Measurements from ENCODE around the gene HTRA2.

The HTRA2 gene

DNA sequence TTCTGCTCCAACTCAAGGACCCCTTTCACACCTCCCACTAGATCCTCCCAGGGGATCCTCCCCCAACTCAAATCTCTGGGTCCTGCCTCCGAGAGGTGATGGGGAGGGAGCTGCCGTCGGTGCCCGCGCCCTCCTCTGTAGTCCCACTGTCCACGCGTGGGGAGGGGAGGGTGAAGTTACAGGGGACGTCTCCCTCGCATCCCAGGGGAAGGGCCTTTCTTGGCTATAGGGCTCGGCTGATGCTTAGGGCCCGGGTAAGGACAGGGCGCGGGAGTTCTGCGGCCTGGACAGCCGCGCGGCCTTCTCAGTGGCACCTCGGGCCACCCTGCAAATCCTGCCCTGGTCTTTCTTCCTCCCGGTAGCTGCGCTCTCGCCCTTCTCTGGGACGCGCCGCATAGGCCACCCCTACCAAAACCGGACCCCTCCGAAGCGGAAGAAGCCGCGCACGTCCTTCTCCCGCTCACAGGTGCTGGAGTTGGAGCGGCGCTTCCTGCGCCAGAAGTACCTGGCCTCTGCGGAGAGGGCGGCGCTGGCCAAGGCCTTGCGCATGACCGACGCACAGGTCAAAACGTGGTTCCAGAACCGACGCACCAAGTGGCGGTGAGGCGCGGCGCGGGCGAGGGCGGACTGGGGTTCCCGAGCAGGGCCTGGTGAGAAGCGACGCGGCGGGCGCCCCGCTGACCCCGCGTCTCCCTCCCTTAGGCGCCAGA is 14.3 kb upstream of the HTRA2 start:
- Histone ChIP-seq H3K4me3 (ENCODE audit: low read length, poor library complexity, severe bottlenecking) (no peak overlapping the region), H3K4me2 (ENCODE audit: low read depth, low read length, poor library complexity, severe bottlenecking) (no peak overlapping the region)

DNA sequence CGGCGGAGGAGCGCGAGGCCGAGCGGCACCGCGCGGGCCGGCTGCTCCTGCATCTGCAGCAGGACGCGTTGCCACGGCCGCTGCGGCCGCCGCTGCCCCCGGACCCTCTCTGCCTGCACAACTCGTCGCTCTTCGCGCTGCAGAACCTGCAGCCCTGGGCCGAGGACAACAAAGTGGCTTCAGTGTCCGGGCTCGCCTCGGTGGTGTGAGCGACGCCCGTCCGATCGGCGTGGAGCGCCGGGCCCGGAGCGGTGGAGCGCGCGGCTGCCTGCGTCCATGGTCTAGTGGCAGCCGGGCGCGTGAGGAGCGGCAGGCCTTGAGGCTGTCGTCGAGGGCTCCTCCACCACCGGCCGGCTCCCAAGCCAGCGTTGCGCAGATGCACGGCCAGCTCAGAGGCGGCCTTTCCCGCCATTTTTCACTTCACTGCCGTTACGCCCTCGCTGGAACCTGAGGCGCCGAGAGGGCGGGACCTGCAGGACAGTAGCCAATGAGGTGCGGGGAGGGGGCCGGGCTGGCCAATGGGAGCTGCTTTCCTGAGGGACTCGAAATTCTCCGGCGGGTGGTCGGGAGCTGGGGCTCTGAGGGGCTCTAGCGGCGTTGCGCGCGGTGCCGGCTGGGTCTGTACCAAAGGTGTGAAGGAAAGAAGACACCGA is 13.6 kb upstream of the HTRA2 start:
- peaks cover 5% of the 10 kb centered on the region for H3K4me1 ChIP-seq (ENCODE audit: insufficient read depth, low read length, poor library complexity, severe bottlenecking)
- H3F3A ChIP-seq (ENCODE audit: low read depth): no peaks in the 10 kb centered on the region
- H3K9me3 ChIP-seq (ENCODE audit: insufficient read depth, low read depth, low read length): no peaks in the 10 kb centered on the region
- no peak overlapping the region for H2AFZ ChIP-seq (ENCODE audit: low read length)
- no peaks in the 10 kb centered on the region for H3K79me2 ChIP-seq (ENCODE audit: insufficient read depth, low read length)
- H4K20me1 ChIP-seq (ENCODE audit: insufficient read depth, low read length, poor library complexity, severe bottlenecking): no peaks in the 10 kb centered on the region
- H3K4me2 ChIP-seq (ENCODE audit: low read depth, low read length, poor library complexity, severe bottlenecking): no peak overlapping the region
- TF ChIP-seq, protein P1, sequence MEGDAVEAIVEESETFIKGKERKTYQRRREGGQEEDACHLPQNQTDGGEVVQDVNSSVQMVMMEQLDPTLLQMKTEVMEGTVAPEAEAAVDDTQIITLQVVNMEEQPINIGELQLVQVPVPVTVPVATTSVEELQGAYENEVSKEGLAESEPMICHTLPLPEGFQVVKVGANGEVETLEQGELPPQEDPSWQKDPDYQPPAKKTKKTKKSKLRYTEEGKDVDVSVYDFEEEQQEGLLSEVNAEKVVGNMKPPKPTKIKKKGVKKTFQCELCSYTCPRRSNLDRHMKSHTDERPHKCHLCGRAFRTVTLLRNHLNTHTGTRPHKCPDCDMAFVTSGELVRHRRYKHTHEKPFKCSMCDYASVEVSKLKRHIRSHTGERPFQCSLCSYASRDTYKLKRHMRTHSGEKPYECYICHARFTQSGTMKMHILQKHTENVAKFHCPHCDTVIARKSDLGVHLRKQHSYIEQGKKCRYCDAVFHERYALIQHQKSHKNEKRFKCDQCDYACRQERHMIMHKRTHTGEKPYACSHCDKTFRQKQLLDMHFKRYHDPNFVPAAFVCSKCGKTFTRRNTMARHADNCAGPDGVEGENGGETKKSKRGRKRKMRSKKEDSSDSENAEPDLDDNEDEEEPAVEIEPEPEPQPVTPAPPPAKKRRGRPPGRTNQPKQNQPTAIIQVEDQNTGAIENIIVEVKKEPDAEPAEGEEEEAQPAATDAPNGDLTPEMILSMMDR (conservative IDR thresholded peaks at IDR 0.05; ENCODE audit: low read length): no peak
- no peak for TF ChIP-seq EZH2phosphoT487 (IDR thresholded peaks at IDR 0.05; ENCODE audit: borderline replicate concordance)
- no peaks in the 10 kb centered on the region for H3K36me3 ChIP-seq (ENCODE audit: insufficient read depth, low read length)
- H3K9me2 ChIP-seq (replicated peaks; ENCODE audit: low read depth, low read length): no peaks in the 10 kb centered on the region
- no peak overlapping the region for H3K4me3 ChIP-seq (ENCODE audit: low read length, poor library complexity, severe bottlenecking)
- no peak overlapping the region for H3K9ac ChIP-seq (ENCODE audit: low read depth, low read length, poor library complexity, severe bottlenecking)
- peaks cover 14% of the 10 kb centered on the region for H3K27me3 ChIP-seq (ENCODE audit: insufficient read depth, low read length, poor library complexity, severe bottlenecking)

More for the DNA sequence above, 14.3 kb upstream of the HTRA2 start:
- Histone ChIP-seq H4K20me1 (ENCODE audit: insufficient read depth, low read length, poor library complexity, severe bottlenecking) (no peaks in the 10 kb centered on the region), H3F3A (ENCODE audit: low read depth) (no peaks in the 10 kb centered on the region), H3K36me3 (ENCODE audit: insufficient read depth, low read length) (no peaks in the 10 kb centered on the region), H2AFZ (ENCODE audit: low read length) (no peak overlapping the region), H3K9me3 (ENCODE audit: insufficient read depth, low read depth, low read length) (no peaks in the 10 kb centered on the region), H3K79me2 (ENCODE audit: insufficient read depth, low read length) (no peaks in the 10 kb centered on the region), H3K4me1 (ENCODE audit: insufficient read depth, low read length, poor library complexity, severe bottlenecking) (peaks cover 5% of the 10 kb centered on the region), H3K27me3 (ENCODE audit: insufficient read depth, low read length, poor library complexity, severe bottlenecking) (peaks cover 14% of the 10 kb centered on the region), H3K9me2 (replicated peaks; ENCODE audit: low read depth, low read length) (no peaks in the 10 kb centered on the region), H3K9ac (ENCODE audit: low read depth, low read length, poor library complexity, severe bottlenecking) (no peak overlapping the region)
- TF ChIP-seq, protein P1 (conservative IDR thresholded peaks at IDR 0.05; ENCODE audit: low read length): no peak
- TF ChIP-seq EZH2phosphoT487 (IDR thresholded peaks at IDR 0.05; ENCODE audit: borderline replicate concordance): no peak

DNA sequence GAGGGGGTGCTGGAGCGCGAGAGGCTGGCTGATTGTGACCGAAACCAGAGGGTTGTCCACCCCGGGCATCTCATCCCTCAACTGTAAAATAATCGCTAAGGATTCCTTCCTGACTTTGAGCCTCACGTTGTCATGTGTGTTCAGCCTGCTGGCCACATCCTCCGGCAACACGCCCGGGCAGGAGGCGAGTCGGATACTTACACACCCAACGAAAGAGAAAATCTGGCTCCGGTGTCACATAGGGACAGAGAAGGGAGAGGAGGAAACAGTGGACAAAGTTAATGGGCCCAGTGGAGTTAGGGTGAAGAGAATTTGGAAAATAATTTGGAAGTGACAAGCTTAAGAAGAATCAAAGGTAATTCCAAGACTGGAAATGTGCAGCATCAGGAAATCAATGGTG is 13.1 kb upstream of the HTRA2 start:
- no peak overlapping the region for H3K9ac ChIP-seq (ENCODE audit: low read depth, low read length, poor library complexity, severe bottlenecking)
- no peak overlapping the region for H3K4me3 ChIP-seq (ENCODE audit: low read length, poor library complexity, severe bottlenecking)
- peaks cover 14% of the 10 kb centered on the region for H3K27me3 ChIP-seq (ENCODE audit: insufficient read depth, low read length, poor library complexity, severe bottlenecking)
- H3K79me2 ChIP-seq (ENCODE audit: insufficient read depth, low read length): no peaks in the 10 kb centered on the region
- no peak for TF ChIP-seq EZH2phosphoT487 (IDR thresholded peaks at IDR 0.05; ENCODE audit: borderline replicate concordance)
- TF ChIP-seq, protein P1 (conservative IDR thresholded peaks at IDR 0.05; ENCODE audit: low read length): no peak
- H3K9me3 ChIP-seq (ENCODE audit: insufficient read depth, low read depth, low read length): no peaks in the 10 kb centered on the region
- H3K36me3 ChIP-seq (ENCODE audit: insufficient read depth, low read length): no peaks in the 10 kb centered on the region
- H3F3A ChIP-seq (ENCODE audit: low read depth): no peaks in the 10 kb centered on the region
- no peaks in the 10 kb centered on the region for H3K9me2 ChIP-seq (replicated peaks; ENCODE audit: low read depth, low read length)
- H3K4me2 ChIP-seq (ENCODE audit: low read depth, low read length, poor library complexity, severe bottlenecking): no peak overlapping the region
- H2AFZ ChIP-seq (ENCODE audit: low read length): no peak overlapping the region
- no peaks in the 10 kb centered on the region for H4K20me1 ChIP-seq (ENCODE audit: insufficient read depth, low read length, poor library complexity, severe bottlenecking)
- H3K4me1 ChIP-seq (ENCODE audit: insufficient read depth, low read length, poor library complexity, severe bottlenecking): peaks cover 5% of the 10 kb centered on the region

Measured in Loucy (cell line).